Measurements from ENCODE around the gene GFY.

The GFY gene

DNA sequence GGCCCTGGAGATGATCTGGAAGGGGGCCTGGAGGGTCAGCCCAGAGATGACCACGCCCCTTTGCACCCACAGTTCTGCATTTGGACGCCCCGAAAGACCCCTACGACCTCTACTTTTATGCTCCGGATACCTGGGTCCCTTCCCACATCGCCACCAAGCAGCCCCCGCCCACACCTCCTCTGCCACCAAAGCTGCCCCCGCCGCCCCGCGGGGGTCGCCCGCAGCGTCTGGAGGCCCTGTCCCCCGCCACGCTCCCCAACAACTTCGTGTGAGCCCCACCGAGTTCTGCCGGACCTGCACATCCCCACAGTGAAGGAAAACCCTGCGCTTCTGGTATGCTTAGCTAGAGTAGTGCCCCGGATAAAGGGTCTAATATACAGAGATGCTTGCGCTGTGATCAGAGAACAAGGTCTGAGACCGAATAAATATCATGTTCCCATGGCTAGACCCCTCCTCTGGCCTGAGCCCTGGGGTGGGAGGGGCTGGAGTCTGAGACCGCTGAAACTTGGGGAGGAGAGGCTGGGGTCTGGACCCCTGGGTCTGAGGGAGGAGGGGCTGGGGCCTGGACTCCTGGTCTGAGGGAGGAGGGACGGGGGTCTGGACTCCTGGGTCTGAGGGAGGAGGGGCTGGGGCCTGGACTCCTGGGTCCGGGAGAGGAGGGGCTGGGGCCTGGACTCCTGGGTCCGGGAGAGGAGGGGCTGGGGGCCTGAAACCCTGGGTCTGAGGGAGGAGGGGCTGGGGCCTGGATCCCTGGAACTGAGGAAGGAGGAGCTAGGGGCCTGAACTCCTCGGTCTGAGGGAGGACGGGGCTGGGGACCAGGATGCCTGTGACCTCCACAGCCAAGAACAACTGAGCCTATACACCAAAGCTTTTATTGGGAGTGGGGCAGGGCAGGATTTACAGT, 3.6 kb downstream of the GFY start:
- DNase-seq: no peak

DNA sequence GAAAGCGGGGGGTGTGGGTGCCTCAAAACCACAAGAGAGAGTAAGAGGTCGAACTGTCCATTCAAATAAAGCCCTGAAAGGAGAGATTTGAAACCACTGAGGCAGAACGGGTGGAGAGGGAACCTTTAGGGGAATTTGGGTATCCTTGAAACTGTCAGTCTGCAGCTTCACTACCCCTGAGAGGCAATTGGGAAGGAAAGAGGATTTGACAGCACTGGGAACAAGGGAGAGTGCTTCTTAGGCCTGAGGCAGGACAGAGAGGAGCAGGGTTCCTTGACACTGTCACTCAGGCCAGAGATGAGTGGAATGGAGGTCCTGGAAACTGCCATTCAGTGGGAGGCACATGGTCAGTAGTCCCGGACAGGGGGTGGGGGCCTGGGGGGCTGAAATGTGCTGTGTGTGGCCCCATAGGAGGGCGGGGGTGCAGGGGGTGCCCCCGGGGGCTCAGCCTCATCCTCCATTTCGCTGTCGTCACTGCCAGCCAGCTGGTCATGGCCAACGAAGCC, 5.0 kb downstream of the GFY start:
- DNase-seq: no peak

DNA sequence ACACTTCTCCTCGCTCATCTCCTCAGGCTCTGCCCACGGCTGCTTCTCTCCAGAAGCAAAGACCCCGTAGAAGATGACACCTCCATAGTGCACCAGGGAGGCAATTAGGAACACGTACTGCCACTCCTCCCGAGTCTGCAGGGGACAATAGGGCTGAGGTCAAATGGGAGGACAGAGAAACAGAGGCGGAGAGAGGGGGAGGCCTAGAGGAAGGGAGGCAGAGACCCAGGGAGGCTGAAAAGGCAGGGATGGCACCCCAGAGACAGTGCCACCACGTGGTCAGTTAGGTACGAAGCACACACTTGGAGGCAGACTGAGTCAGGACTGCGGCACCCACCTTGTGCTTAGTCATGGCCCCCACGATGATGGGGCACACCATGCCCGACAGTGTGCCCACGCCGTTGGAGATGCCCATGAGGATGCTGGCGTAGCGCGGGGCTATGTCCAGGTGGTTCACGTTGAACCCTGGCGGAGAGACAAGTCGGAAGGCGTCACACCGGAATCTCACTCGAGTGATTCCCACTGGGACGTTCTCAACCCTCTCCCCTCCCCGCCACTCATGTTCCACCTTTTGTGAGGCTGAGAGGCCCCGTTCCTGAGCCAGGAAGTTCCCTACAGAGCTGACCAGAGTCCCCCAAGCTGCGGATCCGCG, 5.6 kb downstream of the GFY start:
- no peak for DNase-seq

DNA sequence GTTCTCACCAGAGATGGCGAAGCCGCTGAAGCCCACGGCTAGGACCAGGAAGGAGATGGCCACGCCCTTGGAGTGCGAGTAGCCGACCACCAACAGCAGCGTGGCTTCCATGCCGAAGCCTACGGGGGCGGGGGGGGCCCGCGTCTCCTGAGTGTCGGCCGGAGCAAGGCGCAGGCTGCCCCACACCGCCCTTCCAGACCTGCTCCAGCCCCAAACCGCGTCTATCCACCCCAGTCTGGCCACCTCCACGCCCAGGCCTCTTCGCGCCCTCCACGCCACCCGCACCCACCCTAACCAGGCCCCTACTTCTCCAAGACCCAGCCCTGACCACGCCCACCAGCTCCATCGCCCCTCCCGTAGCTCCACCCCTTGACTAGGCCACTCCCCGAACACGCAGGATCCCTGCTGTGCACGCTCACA, 6.2 kb downstream of the GFY start:
- no peak for DNase-seq

DNA sequence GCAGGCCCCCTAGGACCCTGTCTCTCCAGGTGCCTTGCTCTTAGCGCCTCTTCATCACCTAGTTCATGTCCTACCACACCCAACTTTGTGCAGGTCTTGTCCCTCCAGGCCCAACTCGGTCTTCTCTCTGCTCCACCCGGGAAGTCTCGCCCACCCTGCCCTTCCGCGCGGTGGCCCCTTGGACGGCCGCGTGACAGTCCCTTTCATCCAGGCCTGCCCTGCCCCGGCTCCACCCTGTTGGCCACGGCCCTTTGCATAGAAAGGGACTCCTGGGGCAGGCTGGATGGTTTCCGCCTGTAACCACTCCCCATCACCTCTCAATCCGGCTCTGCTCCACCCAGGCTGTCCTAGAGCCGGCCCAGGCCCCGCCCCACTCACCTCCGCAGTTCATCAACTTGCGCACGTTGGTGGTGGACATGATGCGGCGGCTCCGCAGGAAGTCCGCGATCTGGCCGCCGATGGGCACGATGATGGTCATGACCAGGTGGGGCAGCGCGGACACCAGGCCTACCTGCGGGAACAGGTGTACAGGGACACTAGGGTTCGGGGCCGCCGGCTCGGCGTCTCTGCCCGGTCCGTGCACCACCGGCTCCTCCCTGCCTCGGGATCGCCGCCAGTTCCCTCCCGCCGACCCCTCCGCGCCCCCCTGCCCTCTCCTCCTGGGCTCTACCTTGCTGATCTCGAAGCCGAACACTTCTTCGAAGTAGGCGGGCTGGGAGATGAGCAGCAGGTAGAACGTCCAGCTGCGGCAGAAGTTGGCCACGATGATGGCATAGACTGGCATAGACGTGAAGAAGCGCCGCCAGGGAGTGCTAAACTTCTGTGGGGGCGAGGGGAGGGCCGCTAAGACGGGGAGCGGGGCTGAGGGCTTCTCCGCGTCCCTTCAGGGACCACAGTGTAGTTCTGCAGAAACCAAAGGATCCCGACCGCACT, 7.2 kb downstream of the GFY start:
- no peak for DNase-seq

DNA sequence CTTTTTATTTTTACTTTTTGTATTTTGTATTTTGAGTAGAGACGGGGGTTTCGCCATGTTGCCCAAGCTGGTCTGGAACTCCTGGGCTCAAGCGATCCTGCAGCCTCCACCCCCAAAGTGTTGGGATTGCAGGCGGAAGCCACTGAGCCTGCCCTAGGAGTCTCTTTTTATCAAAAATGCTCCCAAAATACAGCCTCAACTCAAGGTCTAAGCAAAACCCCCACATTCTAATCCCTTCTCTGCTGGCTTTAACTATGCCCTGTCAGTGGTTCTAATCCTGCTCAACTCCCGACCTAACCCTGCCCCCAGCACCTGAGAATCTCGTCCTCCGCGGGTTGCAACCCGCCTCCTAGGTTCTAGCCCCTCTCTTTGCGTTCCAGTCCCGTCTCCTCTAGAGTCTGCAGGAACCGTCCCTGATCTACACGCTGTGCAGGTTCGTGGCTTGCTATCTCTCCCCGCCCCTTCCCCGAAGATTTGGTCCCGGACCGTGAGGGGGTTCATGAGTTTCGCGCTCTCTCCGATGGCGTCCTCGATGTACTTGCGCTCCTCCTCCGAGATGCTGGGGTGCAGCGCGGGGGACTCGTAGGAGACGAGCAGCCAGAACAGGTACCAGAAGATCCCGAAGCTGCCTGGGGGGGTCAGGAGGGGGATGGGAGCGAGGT, 8.2 kb downstream of the GFY start:
- DNase-seq: no peak

DNA sequence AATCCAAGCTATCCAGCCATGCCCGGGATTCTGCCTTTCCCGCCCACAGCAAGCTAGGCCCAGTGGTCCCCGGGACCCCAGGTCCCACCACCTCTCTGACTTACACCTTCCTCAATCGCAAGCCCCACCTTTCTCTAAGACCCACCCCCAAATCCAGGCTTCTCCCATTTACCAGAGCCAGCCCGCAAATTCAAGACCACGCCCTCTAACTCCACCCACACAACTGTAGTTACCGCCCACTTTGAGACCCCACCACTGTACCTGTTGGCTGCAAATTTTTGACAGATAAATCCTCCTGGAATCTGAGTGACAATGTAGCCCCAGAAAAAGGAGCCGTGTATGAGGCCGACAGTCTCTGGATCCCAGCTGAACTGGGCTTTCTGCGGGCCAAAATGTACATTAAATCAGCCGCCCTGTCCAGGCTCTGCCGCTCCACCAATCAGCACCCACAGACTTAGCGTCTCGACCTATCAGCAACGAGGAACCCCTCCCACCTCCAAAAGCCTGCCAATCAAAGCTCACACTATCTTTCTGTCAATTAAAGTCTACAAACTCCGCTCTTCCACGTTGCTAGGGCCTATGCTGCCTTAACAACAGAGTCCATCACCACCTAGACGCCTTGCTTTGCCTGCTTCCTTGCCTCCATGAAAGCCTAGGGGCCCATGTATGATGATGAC, 9.9 kb downstream of the GFY start:
- no peak for DNase-seq

DNA sequence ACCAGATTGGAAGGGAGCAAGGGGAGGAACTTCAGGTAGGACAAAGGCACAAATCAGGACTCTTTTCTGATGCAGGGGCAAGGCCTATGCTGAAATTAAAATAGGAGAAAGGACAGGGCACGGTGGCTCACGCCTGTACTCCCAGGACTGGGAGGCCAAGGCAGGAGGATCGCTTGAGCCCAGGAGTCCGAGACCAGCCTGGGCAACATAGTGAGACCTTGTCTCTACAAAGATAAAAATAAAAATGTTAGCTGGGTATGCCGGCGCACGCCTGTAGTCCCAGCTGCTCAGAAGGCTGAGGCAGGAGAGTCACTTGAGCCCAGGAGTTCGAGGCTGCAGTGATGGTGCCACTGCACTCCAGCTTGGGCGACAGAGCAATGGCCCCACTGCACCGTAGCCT, 10.5 kb downstream of the GFY start:
- DNase-seq: no peak

DNA sequence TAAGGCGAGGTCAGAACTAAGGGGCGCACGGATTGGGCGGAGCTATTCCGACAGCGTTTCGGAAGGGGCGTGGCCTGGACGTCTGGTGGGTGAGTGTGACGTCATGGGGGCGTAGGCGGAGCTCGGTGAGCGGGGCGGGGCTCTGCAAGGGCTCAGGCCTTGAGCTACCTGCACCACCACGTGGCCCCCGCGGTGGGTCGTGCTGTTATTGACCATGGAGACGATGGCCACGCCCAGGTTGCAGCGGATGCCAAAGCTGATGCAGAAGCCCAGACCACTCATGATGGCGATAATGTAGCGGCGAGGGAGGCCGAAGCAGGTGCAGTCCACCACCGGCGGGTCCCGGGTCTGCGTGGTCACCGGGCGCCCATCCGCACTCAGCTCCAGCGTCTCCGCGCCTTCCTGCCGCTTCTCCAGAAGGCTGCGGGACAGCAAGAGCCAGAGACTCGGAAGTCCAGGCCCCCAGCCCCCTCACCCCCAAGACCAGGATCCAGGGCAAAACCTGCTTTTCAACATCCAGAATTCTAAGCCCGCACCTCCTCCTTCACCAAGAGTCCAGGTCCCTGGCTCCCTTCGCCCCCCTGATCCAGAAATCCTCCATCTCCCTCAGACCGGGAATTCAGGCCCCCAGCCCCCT, 11.3 kb downstream of the GFY start:
- DNase-seq: no peak

DNA sequence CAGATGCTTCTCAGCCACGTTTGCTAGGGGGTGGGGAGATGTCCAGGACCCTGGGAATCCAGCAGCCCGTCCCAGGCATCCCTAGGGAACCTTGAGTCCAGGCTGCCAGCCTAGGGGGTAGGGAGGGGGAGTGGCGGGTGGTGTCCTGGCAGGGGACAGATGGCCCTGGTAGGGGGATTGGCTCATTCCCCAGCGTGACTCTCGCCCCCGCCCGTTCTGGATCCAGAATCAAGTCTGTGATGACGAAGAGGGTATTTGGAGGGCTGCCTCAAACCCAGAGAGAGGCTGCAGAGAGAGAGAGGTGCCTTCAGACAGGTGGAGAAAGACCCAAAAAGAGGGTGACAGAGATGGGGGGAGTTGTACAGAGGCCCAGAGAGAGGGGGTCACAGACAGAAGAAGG, 12.0 kb downstream of the GFY start:
- DNase-seq: no peak

DNA sequence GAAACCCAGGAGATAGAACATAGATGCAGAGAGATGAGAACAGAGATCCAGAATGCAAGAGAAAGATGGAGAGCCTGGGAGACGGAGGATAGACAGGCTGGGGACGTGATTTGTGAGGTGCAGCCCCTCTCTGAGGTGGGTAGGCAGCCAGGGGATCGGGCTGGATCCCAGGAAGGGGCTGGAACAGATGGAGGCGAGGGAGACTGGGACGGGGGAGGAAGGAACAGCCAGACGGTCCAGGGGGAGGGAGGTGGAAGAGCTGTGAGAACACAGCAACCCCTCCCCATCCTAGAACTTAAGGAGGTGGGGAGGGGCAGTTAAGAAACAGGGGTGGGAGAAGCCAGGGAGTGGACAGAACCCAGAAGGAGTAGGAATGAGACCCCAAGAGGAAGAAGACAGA, 13.1 kb downstream of the GFY start:
- DNase-seq: no peak

DNA sequence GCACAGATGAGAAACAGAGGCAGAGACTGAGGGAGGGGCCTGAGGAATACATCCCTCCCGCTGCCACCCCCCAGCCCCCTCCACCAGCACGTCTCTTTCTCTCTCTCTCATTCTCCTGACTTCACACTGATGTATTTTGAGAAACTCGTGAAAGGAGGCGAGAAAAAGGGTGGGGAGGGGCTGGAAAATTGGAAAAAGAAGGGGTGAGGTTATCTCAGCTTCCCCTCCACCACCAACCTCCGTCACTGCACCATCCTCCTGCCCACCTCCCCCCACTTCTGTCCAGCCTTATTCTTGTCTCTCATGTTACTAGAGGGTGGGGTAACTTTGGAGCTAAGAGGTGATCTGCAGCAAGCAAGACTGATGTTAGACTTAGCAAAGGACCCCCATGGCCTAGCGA, 14.6 kb downstream of the GFY start:
- no peak for DNase-seq

DNA sequence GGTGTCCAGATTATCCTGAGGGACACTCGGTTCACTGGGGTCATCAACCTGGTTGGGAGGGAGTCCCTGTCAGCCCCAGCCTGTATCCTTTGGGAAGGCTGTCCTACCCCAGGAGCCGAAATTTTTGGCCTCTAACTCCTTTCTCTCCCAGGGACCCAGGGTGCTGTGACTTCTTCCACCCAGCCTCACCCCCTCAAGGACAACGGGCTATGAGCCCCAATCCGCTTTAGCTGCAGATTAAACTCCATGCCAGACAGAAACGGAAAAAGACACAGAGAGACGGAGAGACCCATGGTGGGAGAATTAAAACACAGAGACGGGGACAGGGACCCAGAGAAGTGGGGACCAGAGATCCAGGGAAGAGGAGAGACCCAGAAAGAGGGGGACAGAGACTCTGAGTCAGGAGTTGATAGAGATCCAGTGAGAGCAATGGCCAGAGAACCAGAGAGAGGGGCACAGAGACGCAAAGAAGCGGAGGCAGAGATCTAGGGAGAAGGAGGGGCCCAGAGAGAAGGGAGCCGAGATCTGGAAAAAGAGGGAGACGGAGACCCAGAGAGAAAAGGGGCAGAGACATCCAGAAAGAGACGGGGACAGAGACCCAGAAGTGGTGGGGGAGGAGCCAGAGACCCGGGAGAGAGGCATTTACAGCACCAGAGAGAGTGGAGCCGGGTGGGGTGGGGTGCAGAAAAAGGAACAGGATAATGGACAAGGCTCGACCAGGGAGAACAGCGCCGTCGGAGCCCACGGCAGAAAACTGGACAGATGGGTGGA, 15.4 kb downstream of the GFY start:
- DNase-seq: no peak

DNA sequence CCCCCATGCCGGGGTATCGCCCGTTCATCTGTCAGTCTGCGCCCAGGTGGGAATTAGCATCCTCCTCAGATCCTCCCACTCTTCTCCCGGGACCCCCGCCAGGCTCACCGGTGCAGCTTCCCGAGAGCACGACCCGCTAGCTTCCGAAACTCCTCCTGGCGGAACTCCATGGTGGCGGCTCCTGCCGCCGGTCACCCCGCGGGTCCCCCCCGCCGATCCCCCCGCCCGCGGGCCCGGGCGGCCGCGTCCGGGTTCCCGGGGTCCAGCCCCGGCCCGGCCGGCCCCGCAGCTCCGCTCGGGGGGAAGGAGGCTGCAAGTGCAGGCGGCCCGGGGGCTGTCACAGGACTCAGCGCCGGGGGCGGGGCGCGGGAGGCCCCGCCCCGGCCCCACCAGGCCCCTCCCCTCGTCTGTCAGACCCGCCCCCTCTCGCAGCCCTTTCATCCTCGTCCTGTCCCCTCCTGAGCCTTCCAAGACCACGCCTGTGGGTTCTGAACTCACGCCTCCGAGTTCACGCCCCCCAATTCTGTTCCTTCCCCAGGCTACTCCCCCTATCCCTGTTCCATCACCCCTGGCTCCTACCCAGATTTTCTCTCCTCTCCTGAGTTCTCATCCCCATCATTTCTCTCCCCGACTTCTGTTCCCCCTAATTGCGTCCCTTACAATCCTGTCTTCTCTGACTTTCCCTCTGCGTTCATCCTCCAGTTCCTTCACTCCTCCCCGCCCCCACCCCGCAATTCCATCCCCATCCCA, 16.2 kb downstream of the GFY start, which contains the start of gene SLC17A7:
SLC17A7 (minus strand) TSS at position 318 of the 750 bp plus-strand sequence; CDS start at position 170, 148 bp downstream.
- no peak for DNase-seq

DNA sequence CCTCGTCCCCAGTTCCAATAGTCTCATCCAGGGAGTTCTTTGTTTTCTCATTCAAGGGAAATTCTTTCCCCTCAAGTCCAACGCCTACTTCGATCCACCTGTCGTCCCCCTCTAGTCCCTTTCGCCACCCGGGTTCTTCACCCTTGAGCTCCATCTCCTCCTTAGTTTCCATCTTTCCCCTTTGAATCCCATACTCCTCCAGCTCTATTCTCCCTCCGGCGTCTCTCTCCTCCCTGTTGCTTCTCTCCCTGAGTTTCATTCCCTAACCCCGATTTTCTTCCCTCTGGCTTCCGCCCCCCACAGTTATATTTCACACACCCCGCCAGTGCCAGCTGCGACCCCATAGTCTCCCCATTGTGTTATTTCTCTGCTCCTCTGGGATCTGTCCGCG, 16.8 kb downstream of the GFY start:
- DNase-seq: no peak

DNA sequence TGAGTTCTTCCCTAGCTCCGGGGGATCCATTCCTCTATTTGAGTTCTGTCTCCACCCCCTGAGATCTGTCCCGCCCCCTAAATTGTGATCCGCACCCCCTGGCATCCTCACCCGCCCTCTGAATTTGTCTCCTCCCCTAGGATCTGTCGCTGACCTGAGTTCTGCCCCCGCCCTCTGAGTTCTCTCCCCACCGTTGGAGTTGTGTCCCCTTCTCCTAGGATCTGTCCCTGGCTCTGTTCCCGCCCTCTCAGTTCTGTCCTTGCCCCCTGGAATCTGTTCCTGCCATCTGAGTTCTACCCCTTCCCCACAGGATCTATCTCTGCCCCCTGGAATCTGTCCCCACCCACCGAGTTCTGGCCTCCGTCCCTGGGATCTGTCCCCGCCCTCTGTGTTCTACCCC, 17.2 kb downstream of the GFY start:
- no peak for DNase-seq

DNA sequence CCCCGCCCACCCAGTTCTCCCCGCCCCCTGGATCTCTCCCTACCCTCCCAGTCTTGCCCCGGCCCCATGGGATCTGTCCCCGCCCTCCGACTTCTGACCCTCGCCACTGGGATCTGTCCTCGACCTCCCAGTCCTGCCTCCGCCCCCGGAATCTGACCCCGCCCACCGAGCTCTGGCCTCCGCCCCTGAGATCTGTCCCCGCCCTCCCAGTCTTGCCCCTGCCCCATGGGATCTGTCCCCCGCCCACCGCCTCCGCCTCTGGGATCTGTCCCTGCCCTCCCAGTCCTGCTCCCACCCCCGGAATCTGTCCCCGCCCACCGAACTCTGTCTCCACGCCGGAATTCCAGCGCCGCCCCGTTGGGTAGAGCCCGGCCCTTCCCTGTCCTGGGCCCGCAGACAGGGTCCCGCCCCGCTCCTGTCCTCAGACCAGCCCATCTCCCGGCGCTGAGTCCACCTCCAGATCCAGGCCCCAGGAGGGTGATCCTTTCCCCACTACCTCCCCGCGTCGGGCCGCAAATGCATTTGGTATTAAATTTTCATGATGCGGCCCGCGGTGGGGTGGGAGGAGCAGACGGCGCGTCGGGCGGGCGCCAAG, 17.7 kb downstream of the GFY start:
- DNase-seq: peak in 1 of 2 donors; percentile 64

DNA sequence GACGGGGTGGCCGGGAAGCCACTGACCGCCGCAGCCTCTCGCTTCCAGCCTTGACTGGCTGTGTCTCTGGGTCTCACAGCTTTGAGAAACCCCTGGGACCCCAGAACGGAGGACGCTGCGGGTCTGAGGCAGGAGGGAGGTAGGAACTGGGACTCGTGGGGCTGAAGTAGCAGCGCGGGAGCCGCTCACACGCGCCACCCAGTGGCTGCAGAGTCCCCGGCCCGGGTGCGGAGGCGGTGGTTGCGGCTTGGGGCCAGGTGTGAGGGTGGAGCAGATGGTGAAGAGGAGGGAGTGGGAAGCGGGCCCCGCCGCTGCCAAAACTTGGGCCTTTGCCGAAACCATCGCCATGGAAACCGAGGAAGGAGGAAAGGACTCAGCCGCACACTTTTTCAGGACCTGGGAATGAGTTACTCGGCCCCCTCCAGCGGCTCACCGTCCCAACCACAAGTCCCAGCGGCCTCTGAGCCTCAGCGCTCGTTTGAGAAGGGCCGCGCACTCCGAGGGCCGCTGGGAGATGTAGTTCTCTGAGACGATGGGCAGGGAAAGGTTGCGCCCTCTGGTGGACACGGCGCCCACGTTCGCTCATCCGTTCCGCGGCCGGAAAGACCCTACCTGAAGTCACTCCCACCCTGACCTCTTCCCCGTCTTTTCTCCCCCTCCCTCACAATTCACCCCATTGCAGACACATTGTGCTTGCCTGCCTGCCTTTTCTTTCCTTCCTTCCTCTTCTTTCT, 18.3 kb downstream of the GFY start:
- DNase-seq: peak; percentile 91 to 98
